ENCODE measurements around the gene DLST. TPM values are rescaled to one million over a fixed set of nuclear protein-coding genes. Genes with fewer than 3 reads are reported as not detected.

The DLST gene
- total and polyA plus RNA-seq, 12 donors, result 42.0 to 205 (median 146) TPM

Other genes starting within 250 kb of the DLST start
- 10 to 100 TPM; 17.6 to 36.7 (median 31.6) TPM for gene AREL1, start 168.8 kb upstream of the DLST start, total RNA-seq
- 10 to 100 TPM; 13.0 to 27.5 (median 13.4) TPM for gene AREL1, start 168.8 kb upstream of the DLST start, polyA plus RNA-seq
- 10 to 100 TPM; 12.4 to 53.0 (median 40.3) TPM for gene FCF1, start 168.8 kb upstream of the DLST start, total RNA-seq
- 10 to 100 TPM in 1 of 3 donors, 1 to 10 TPM in 2; 2.9 to 61.4 (median 9.9) TPM for gene FCF1, start 168.8 kb upstream of the DLST start, polyA plus RNA-seq
- gene YLPM1, start 118.6 kb upstream of the DLST start, total RNA-seq, result 10 to 100 TPM; 27.9 to 58.6 (median 47.5) TPM
- gene YLPM1, start 118.6 kb upstream of the DLST start, polyA plus RNA-seq, result 10 to 100 TPM; 24.0 to 51.1 (median 29.5) TPM
- not detected for gene PROX2, start 5.8 kb upstream of the DLST start, total RNA-seq
- under 1 TPM in 1 of 3 donors, not detected in 2; 0.08 TPM for gene PROX2, start 5.8 kb upstream of the DLST start, polyA plus RNA-seq
- gene RPS6KL1, start 41.3 kb downstream of the DLST start, total RNA-seq, result 10 to 100 TPM in 1 of 9 donors, 1 to 10 TPM in 8; 2.0 to 23.9 (median 4.3) TPM
- gene RPS6KL1, start 41.3 kb downstream of the DLST start, polyA plus RNA-seq, result 10 to 100 TPM in 2 of 3 donors, 1 to 10 TPM in 1; 3.9 to 28.2 (median 12.3) TPM
- gene PGF, start 73.7 kb downstream of the DLST start, total RNA-seq, result 10 to 100 TPM in 3 of 9 donors, 1 to 10 TPM in 6; 1.7 to 12.7 (median 5.0) TPM
- gene PGF, start 73.7 kb downstream of the DLST start, polyA plus RNA-seq, result 1 to 10 TPM; 1.7 to 5.1 (median 4.5) TPM
- gene EIF2B2, start 121.0 kb downstream of the DLST start, total RNA-seq, result 10 to 100 TPM; 20.6 to 90.9 (median 52.0) TPM
- 10 to 100 TPM; 23.4 to 90.2 (median 32.8) TPM for gene EIF2B2, start 121.0 kb downstream of the DLST start, polyA plus RNA-seq
- 10 to 100 TPM; 22.2 to 51.4 (median 27.7) TPM for gene MLH3, start 169.6 kb downstream of the DLST start, total RNA-seq
- gene MLH3, start 169.6 kb downstream of the DLST start, polyA plus RNA-seq, result 10 to 100 TPM; 25.6 to 47.9 (median 46.8) TPM
- 10 to 100 TPM; 11.5 to 36.5 (median 17.8) TPM for gene ACYP1, start 182.1 kb downstream of the DLST start, total RNA-seq
- gene ACYP1, start 182.1 kb downstream of the DLST start, polyA plus RNA-seq, result 10 to 100 TPM; 23.2 to 73.0 (median 66.8) TPM
- gene ZC2HC1C, start 187.7 kb downstream of the DLST start, total RNA-seq, result 1 to 10 TPM; 1.9 to 9.5 (median 5.3) TPM
- 10 to 100 TPM in 1 of 3 donors, 1 to 10 TPM in 2; 6.1 to 12.1 (median 6.8) TPM for gene ZC2HC1C, start 187.7 kb downstream of the DLST start, polyA plus RNA-seq
- 100 to 1,000 TPM in 4 of 9 donors, 10 to 100 TPM in 5; 39.2 to 165 (median 77.1) TPM for gene NEK9, start 245.1 kb downstream of the DLST start, total RNA-seq
- gene NEK9, start 245.1 kb downstream of the DLST start, polyA plus RNA-seq, result 10 to 100 TPM; 51.7 to 73.6 (median 62.6) TPM

Measured in adrenal gland (tissue), 12 donors.